Heart right ventricle (tissue), 16 donors: ENCODE results near the gene STXBP4. TPM values are rescaled to one million over a fixed set of nuclear protein-coding genes. Genes with fewer than 3 reads are reported as not detected.

ENCODE experiments used
- ATAC-seq, 8 donors: fragments of 200-7000 bp; cut with Tn5 transposase; one replicate each; pipeline ENCODE4 v1.9.1; 2020; ENCODE audit warnings: mild to moderate bottlenecking in 8 of 8, moderate library complexity in 8 of 8, moderate number of reproducible peaks in 1 of 8
- DNase-seq, 2 donors: peaks; one replicate each; pipeline ENCODE4 v3.0.0-alpha.2; 2020
- H3K27ac ChIP-seq, 10 donors: fragments of 200-600 bp; sonication (generic) in 2 of 10; one replicate each; pipeline versions ENCODE4 v1.5.0 to v1.8.0; 2020 to 2022; ENCODE audit warnings: mild to moderate bottlenecking in 3 of 10
- H3K27me3 ChIP-seq, 7 donors: fragments of 200-600 bp; one replicate each; pipeline ENCODE4 v1.8.0; 2021 to 2022; ENCODE audit warnings: mild to moderate bottlenecking in 2 of 7
- H3K36me3 ChIP-seq, 9 donors: fragments of 200-600 bp; sonication (generic) in 1 of 9; one replicate each; pipeline versions ENCODE4 v1.5.0 to v1.8.0; 2020 to 2022; ENCODE audit warnings: mild to moderate bottlenecking in 2 of 9
- H3K4me1 ChIP-seq, 9 donors: fragments of 200-600 bp; sonication (generic) in 1 of 9; one replicate each; pipeline versions ENCODE4 v1.5.0 to v1.8.0; 2020 to 2022; ENCODE audit warnings: mild to moderate bottlenecking in 4 of 9
- H3K4me3 ChIP-seq, 10 donors: fragments of 200-600 bp; sonication (generic) in 2 of 10; one replicate each; pipeline versions ENCODE4 v1.5.0 to v1.8.0; 2020 to 2022; ENCODE audit warnings: mild to moderate bottlenecking in 7 of 10, moderate library complexity in 2 of 10
- H3K9me3 ChIP-seq, 11 donors: fragments of 200-600 bp in 10 of 11; sonication (generic) in 2 of 11; one replicate each; pipeline versions ENCODE4 v1.5.0 to v1.8.0; 2013 to 2022; ENCODE audit warnings: mild to moderate bottlenecking in 2 of 11, control low read depth in 1 of 11, moderate library complexity in 1 of 11
- CTCF ChIP-seq, 9 donors: fragments of 200-600 bp; sonication (generic) in 2 of 9; IDR thresholded peaks; one replicate each; pipeline versions ENCODE4 v1.5.0 to v1.8.0; 2021 to 2022; ENCODE audit warnings: antibody characterized with exemption in 9 of 9, mild to moderate bottlenecking in 5 of 9, moderate library complexity in 1 of 9
- WGBS, 2 donors: extraction: QIAGEN DNeasy Blood & Tissue Kit; methylation state at CpG; one replicate each; pipeline ENCODE4 v1.1.7; 2013; ENCODE audit warnings: inconsistent platforms in 1 of 2; 5-methylcytosine and 5-hydroxymethylcytosine counted together
- intact Hi-C, 10 donors: fragments of 100-400 bp; cut with DNase I; formaldehyde crosslinking; loops; one replicate each; pipeline versions ENCODE4 v1.11.1 to v1.14.2; 2022
- polyA plus RNA-seq, 2 donors: library from polyadenylated mRNA; stranded (reverse); fragments of 200-250 nt; gene quantifications; one replicate each; pipeline ENCODE4 v1.2.3, GENCODE V29; 2013
- total RNA-seq, 10 donors: library from RNA; stranded (reverse); fragmentation: NEBNext Ultra II Directional in 3 of 10; extraction: Animal tissue kit (Norgen Biotek cat#: 25700) in 3 of 10; gene quantifications; one replicate each; pipeline versions ENCODE4 v1.2.1 to v1.2.4, GENCODE V29; 2021 to 2023
- donor health status: Arrhythmogenic right ventricular cardiomyopathy.
- donor health status: ischemic (EF 13 %, LVEDD 7.1; RV severe dilation, severe dysfunction).
- donor health status: healthy with polysubstance abuse.
- donor health status: DM: no; HTN: yes; CAD: no.
- donor health status: DM: no; HTN: no; CAD: no.
- donor health status: ischemic (EF 25% LVEDD 6.9; RV normal size, moderate dysfunction).
- donor health status: ischemic (EF 25% LVEDD 5.7; RV mildly dilated, moderate dysfunction).
- donor health status: healthy.
- donor health status: DM: yes; HTN: yes; CAD: no.
- donor health status: Ischemic cardiomyopathy.
- donor health status: ischemic (EF 35%, LVEDD 5.7; RV mildly dilated, moderate dysfunction).
- donor health status: nonischemic (EF 11% LVEDD 7.7; RV severe dilation, severe dysfunction).
- donor health status: DM: yes; HTN: yes; CAD: no.
- donor health status: PGD.
- donor health status: ischemic (EF 29% LVEDD 5.4; RV normal size, mild dysfunction).
- donor health status: nonischemic (EF 23%, LVEDD 6.1; RV moderate dilation, normal function).

STXBP4 gene
- total and polyA plus RNA-seq, 12 donors: 0.77 to 8.3 (median 5.0) TPM

GRCh38 chr17:54985476-54985875 lies 16.9 kb downstream of the STXBP4 start:
- no peak overlapping the region for H3K4me3 ChIP-seq
- 87 to 94% methylated on average over 1 of the region's 1 CpG for WGBS, 2 donors
- ATAC-seq (no peak), DNase-seq (no peak)
- no peak for TF ChIP-seq CTCF (IDR thresholded peaks at IDR 0.05)
- H3K27ac ChIP-seq: no peak overlapping the region
- H3K4me1 ChIP-seq: peaks cover 0 to 6% (median 0%) of the 10 kb centered on the region in 9 donors
- intact Hi-C loops: loop anchor here in 1 of 10 donors (10.0 kb wide), 1 partner anchor 529 kb away; the partner anchor contains the start of gene SMIM36
- peaks cover 0 to 6% (median 3%) of the 10 kb centered on the region in 11 donors for H3K9me3 ChIP-seq
- H3K36me3 ChIP-seq: peaks cover 0 to 24% (median 0%) of the 10 kb centered on the region in 9 donors
- H3K27me3 ChIP-seq: no peaks in the 10 kb centered on the region

GRCh38 chr17:54990118-54990517 lies 21.6 kb downstream of the STXBP4 start:
- intact Hi-C loops: loop anchor here (2.0 to 10.0 kb wide), 7 partner anchors 305 to 525 kb away; partner anchors contain the start of gene SMIM36 (in 6 of the 10)
- no peak for DNase-seq
- H3K4me3 ChIP-seq: no peak overlapping the region
- H3K4me1 ChIP-seq: no peaks in the 10 kb centered on the region
- H3K36me3 ChIP-seq: peaks cover 0 to 24% (median 0%) of the 10 kb centered on the region in 9 donors
- no peaks in the 10 kb centered on the region for H3K9me3 ChIP-seq
- H3K27ac ChIP-seq: no peak overlapping the region
- TF ChIP-seq CTCF (IDR thresholded peaks at IDR 0.05): no peak
- no peak for ATAC-seq
- H3K27me3 ChIP-seq: no peaks in the 10 kb centered on the region
- 95 to 100% methylated on average over 4 of the region's 4 CpGs for WGBS, 2 donors

DNA sequence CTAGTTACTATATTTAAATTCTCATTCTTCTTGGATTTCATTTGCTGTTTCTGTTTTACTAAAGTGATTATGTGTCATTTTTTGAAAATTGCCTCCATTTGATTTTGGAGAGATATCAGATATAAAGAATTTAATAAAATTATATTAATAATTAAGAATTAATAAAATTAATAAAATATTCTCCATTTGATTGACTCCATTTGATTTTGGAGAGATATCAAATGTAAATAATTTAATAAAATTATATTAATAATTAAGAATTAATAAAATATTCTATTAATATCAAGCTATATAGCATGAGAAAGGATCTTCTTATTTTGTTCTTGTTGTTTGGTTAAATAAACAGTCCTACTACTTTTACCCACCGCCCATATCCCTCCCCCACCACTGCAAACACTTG lies 23.0 kb downstream of the STXBP4 start:
- DNase-seq (no peak), ATAC-seq (no peak)
- no peak overlapping the region for H3K4me3 ChIP-seq
- H3K27ac ChIP-seq: no peak overlapping the region
- no peaks in the 10 kb centered on the region for H3K4me1 ChIP-seq
- TF ChIP-seq CTCF (IDR thresholded peaks at IDR 0.05): no peak
- peaks cover 0 to 26% (median 0%) of the 10 kb centered on the region in 9 donors for H3K36me3 ChIP-seq
- no peaks in the 10 kb centered on the region for H3K27me3 ChIP-seq
- H3K9me3 ChIP-seq: no peaks in the 10 kb centered on the region
- 96 to 98% methylated on average over 1 of the region's 1 CpG for WGBS, 2 donors
- intact Hi-C loops: loop anchor here (2.0 to 10.0 kb wide), 7 partner anchors 303 to 523 kb away; partner anchors contain the start of gene SMIM36 (in 6 of the 10)

DNA sequence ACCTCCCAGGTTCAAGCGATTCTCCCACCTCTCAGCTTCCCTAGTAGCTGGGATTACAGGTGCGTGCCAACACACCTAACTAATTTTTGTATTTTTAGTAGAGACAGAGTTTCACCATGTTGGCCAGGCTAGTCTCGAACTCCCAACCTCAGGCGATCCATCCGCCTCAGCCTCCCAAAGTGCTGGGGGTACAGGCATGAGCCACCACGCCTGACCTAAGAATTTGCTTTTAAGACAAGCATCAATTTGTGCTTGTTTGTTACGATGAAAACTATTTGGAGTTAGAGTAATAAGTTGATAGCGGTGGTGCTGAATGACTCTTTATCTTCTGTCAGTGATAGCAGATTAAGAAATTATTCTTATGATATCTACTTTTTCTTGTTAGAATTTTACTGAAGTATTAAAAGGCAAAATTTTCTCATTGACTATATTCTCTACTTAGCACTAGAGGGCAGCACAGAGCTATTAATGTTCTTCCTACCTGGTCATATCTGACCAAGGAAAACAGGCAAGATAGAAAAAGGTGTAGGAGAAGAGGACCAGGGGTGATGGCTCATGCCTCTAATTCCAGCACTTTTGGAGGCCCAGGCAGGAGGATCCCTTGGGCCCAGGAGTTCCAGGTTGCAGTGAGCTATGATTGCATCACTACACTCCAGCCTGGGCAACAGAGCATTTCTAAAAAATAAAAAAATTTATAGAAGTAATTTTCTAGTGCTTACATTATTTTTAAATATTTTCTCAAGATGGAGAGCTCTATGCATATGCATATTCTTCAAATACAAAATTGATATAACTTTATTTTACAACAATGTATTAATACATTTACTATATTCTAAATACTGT lies 24.5 kb downstream of the STXBP4 start:
- intact Hi-C loops: loop anchor here (2.0 to 10.0 kb wide), 7 partner anchors 302 to 522 kb away; partner anchors contain the start of gene SMIM36 (in 6 of the 10)
- Histone ChIP-seq H3K27me3 (no peaks in the 10 kb centered on the region), H3K4me3 (no peak overlapping the region), H3K27ac (no peak overlapping the region), H3K4me1 (no peaks in the 10 kb centered on the region), H3K9me3 (no peaks in the 10 kb centered on the region), H3K36me3 (peaks cover 0 to 22% (median 0%) of the 10 kb centered on the region in 9 donors)
- peak in 1 of 2 donors; percentile 8 for DNase-seq
- TF ChIP-seq CTCF (IDR thresholded peaks at IDR 0.05): peak; percentile 43 to 81 (median 70)
- WGBS, 2 donors: 84% methylated on average over 8 of the region's 8 CpGs
- peak in 2 of 8 donors; percentile 39 to 48 for ATAC-seq
